Epithelial cell of proximal tubule (primary cell): ENCODE measurements around the gene PTPRN2. TPM values are rescaled to one million over a fixed set of nuclear protein-coding genes. Genes with fewer than 3 reads are reported as not detected.

Source experiments
- DNase-seq: peaks from one replicate; pipeline ENCODE4 v3.0.0-alpha.2; 2011; ENCODE audit warnings: low read depth
- H3K4me3 ChIP-seq: 2 replicates; pipeline ENCODE4 v1.5.1; 2011; ENCODE audit warnings: low read depth, mild to moderate bottlenecking, low read length
- CTCF ChIP-seq: conservative IDR thresholded peaks from 2 replicates; pipeline ENCODE4 v1.5.1; 2012; ENCODE audit warnings: low read depth, mild to moderate bottlenecking, low read length
- total RNA-seq: library from RNA; depleted of rRNA; stranded (reverse); fragments of >200 nt; gene quantifications from 2 replicates; pipeline ENCODE4 v1.2.3, GENCODE V29; 2015

PTPRN2 gene
- total RNA-seq, 1 donor from 2014 or later: 2.8 TPM

- TF ChIP-seq CTCF: no peak
These were observed 264.8 kb downstream of the PTPRN2 start for GRCh38 chr7:158322616-158323530.

GRCh38 chr7:158321936-158322615 is 265.5 kb downstream of the PTPRN2 start:
- H3K4me3 ChIP-seq: no peak overlapping the region
- no peak for TF ChIP-seq CTCF
- DNase-seq: no peak

More at GRCh38 chr7:158322616-158323530, 264.8 kb downstream of the PTPRN2 start:
- no peak overlapping the region for H3K4me3 ChIP-seq
- no peak for DNase-seq

DNA sequence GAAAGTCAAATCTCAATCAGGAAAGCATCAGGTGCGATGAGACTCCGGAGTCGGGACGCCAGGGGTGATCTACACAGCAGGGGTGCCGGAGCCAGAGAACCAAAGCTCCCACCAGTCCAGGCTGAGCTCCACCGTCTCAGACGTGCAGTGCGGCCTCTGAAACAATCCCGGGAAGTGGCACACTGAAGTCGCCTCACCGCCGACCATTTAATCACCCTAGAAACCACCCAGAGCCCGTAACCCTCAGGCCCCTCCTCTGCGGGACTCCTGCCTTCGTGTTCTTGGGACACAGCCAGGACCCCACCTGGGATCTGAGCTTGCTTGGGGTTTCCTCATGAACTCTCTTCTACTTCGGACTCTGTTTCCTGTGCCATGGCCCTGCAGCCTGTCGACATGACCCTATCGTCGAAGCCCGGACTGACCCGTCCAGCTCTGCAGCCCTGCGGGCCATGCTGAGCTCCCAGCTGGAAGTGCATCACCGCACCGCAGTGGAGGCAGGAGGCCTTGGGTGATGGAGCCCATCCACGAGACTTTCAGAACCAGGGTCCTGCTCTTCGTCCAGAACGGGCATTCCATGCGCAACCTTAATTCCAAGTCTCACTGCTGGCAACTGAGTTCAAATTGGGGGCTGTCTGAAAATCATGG is 266.4 kb downstream of the PTPRN2 start:
- no peak for TF ChIP-seq CTCF
- no peak for DNase-seq
- no peak overlapping the region for H3K4me3 ChIP-seq

GRCh38 chr7:158320328-158320727 is 267.3 kb downstream of the PTPRN2 start:
- DNase-seq: no peak
- no peak overlapping the region for H3K4me3 ChIP-seq
- no peak for TF ChIP-seq CTCF

GRCh38 chr7:158318511-158318913 is 269.1 kb downstream of the PTPRN2 start:
- DNase-seq: no peak
- no peak overlapping the region for H3K4me3 ChIP-seq
- TF ChIP-seq CTCF: no peak

DNA sequence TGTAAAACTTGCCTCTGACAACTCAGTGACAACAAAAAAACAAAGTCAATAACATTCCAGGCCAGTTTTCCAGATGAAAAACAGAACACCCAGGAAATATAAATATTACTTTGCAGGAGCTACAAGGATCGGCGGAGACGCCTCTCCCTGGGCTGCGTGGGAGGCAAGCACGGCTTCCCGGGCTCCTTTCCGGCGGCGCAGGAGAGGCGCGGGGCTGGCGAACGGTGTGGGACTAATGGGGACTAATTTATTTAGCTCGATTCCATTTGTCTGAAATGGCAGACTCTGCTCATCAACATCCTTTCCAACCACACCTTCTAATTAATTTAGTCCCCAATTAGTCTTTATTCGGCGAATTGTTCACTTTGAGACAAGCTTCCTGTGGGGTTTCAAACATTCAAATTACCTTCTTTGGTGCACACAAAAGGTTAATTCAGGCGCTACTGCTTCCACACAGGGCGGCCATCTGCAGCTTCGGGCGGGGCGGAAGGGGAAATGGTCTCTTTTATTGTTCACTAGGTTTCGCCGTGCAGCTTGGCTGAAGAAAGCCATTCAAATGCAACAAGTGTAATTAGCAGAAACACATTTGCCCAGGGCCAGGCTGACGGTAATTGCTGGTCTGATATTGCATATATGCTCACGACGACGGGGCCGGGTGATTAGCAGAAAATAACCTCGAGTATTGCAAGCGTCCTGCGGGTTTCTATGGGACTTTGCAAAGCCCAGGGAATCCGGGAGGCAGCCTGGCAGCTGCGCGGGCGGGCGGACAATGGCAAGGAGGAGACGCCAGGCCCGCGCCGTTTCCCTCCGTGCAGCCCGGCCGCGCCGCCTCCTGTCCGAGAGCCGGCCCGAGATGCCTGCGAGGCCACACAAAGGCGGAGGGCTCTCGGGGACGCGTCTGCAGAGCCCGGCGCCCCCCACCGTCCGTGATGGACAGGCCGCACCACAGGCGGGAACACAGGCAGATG is 270.1 kb downstream of the PTPRN2 start:
- TF ChIP-seq CTCF: no peak
- DNase-seq: no peak
- H3K4me3 ChIP-seq: no peak overlapping the region
